IMR-90 (cell line): ENCODE data around the gene SH2B3. TPM values are rescaled to one million over a fixed set of nuclear protein-coding genes. Genes with fewer than 3 reads are reported as not detected.

ENCODE experiments used
- ATAC-seq: fragments of 200-7000 bp; cut with Tn5 transposase; 2 replicates; pipeline ENCODE4 v1.9.1; 2020; ENCODE audit warnings: low read depth, mild to moderate bottlenecking, moderate library complexity
- BruUV-seq: library from RNA; stranded (reverse); fragments of 400-500 nt; replicated peaks from 2 replicates; lab custom pipeline; 2021; lab: Mats Ljungman, UMichigan
- CTCF ChIA-PET: fragments of 300-600 bp; formaldehyde crosslinking; extraction: SDS; loops from one replicate; lab custom pipeline; 2021; ENCODE audit warnings: antibody characterized with exemption; lab: Yijun Ruan, JAX
- POLR2A ChIA-PET: fragments of 300-600 bp; sonication (Branson Sonifier 250); formaldehyde crosslinking; loops from one replicate; lab custom pipeline; 2022; ENCODE audit warnings: antibody characterized with exemption; ENCODE audit not compliant: unreplicated experiment; lab: Charles Lee
- DNase-seq: peaks from one replicate; pipeline ENCODE4 v3.0.0; 2013
- H2AFZ ChIP-seq: replicated peaks from 2 replicates; pipeline ENCODE3; 2013; ENCODE audit warnings: low read length, mild to moderate bottlenecking; ENCODE audit not compliant: poor library complexity
- H2AK5ac ChIP-seq: 2 replicates; pipeline ENCODE4 v1.6.1; 2013; ENCODE audit warnings: low read depth, low read length, inconsistent platforms
- H2AK9ac ChIP-seq: replicated peaks from 2 replicates; pipeline ENCODE3; 2013; ENCODE audit warnings: mild to moderate bottlenecking, low read depth, low read length, moderate library complexity; ENCODE audit not compliant: poor library complexity
- H2BK120ac ChIP-seq: 2 replicates; pipeline ENCODE4 v1.6.1; 2013; ENCODE audit warnings: low read depth, low read length, inconsistent platforms
- H2BK15ac ChIP-seq: 3 replicates; pipeline ENCODE4 v1.6.1; 2013; ENCODE audit warnings: low read depth, low read length, inconsistent platforms
- H2BK20ac ChIP-seq: 2 replicates; pipeline ENCODE4 v1.6.1; 2013; ENCODE audit warnings: low read depth, mild to moderate bottlenecking, inconsistent platforms, low read length, moderate library complexity
- H2BK5ac ChIP-seq: 2 replicates; pipeline ENCODE4 v1.6.1; 2013; ENCODE audit warnings: mild to moderate bottlenecking, low read depth, low read length, inconsistent platforms; ENCODE audit not compliant: poor library complexity, severe bottlenecking
- H3K14ac ChIP-seq: replicated peaks from 2 replicates; pipeline ENCODE4 v1.6.1; 2013; ENCODE audit warnings: low read depth, low read length, inconsistent platforms
- H3K18ac ChIP-seq: 2 replicates; pipeline ENCODE4 v1.6.1; 2013; ENCODE audit warnings: low read depth, low read length, control low read depth
- H3K23ac ChIP-seq: 2 replicates; pipeline ENCODE4 v1.6.1; 2013; ENCODE audit warnings: low read depth, low read length, inconsistent platforms
- H3K27ac ChIP-seq: 2 replicates; pipeline ENCODE4 v1.5.1; 2013; ENCODE audit warnings: mild to moderate bottlenecking, control low read depth, low read length; ENCODE audit not compliant: insufficient read depth
- H3K27me3 ChIP-seq: 2 replicates; pipeline ENCODE4 v1.6.1; 2013; ENCODE audit warnings: low read length; ENCODE audit not compliant: control insufficient read depth, insufficient read depth
- H3K36me3 ChIP-seq: 2 replicates; pipeline ENCODE4 v1.6.1; 2013; ENCODE audit warnings: low read length, mixed read lengths; ENCODE audit not compliant: control insufficient read depth, insufficient read depth
- H3K4ac ChIP-seq: 2 replicates; pipeline ENCODE4 v1.6.1; 2013; ENCODE audit warnings: low read depth, low read length, inconsistent platforms
- H3K4me1 ChIP-seq: 2 replicates; pipeline ENCODE4 v1.6.1; 2013; ENCODE audit warnings: low read length, mixed read lengths; ENCODE audit not compliant: control insufficient read depth, insufficient read depth
- H3K4me2 ChIP-seq: 2 replicates; pipeline ENCODE4 v1.6.1; 2013; ENCODE audit warnings: low read depth, mild to moderate bottlenecking, control low read depth, low read length, moderate library complexity
- H3K4me3 ChIP-seq: 2 replicates; pipeline ENCODE4 v1.5.1; 2013; ENCODE audit warnings: low read depth, mild to moderate bottlenecking, control low read depth, low read length, moderate library complexity; ENCODE audit not compliant: insufficient read depth
- H3K56ac ChIP-seq: 2 replicates; pipeline ENCODE4 v1.6.1; 2013; ENCODE audit warnings: low read length, inconsistent platforms; ENCODE audit not compliant: insufficient read depth; ENCODE audit errors: extremely low read depth
- H3K79me1 ChIP-seq, 2 experiments: 2 replicates each; pipeline ENCODE4 v1.6.1; 2013; ENCODE audit warnings: low read length in 2 of 2, inconsistent platforms in 1 of 2, low read depth in 1 of 2
- H3K9ac ChIP-seq: 2 replicates; pipeline ENCODE4 v1.6.1; 2013; ENCODE audit warnings: low read depth, low read length, control low read depth
- H3K9me1 ChIP-seq: 2 replicates; pipeline ENCODE4 v1.6.1; 2013; ENCODE audit warnings: low read length, inconsistent platforms; ENCODE audit not compliant: insufficient read depth
- H3K9me3 ChIP-seq: 2 replicates; pipeline ENCODE4 v1.6.1; 2013; ENCODE audit warnings: low read length; ENCODE audit not compliant: control insufficient read depth, insufficient read depth
- H4K20me1 ChIP-seq: 2 replicates; pipeline ENCODE4 v1.6.1; 2013; ENCODE audit warnings: low read length, inconsistent platforms; ENCODE audit not compliant: insufficient read depth
- H4K5ac ChIP-seq: 2 replicates; pipeline ENCODE4 v1.6.1; 2013; ENCODE audit warnings: mild to moderate bottlenecking, low read depth, low read length, control low read depth
- H4K8ac ChIP-seq, 2 experiments: 2 replicates each; pipeline ENCODE4 v1.6.1; 2013; ENCODE audit warnings: low read depth in 2 of 2, low read length in 2 of 2, control low read depth in 1 of 2, inconsistent platforms in 1 of 2
- H4K91ac ChIP-seq: 2 replicates; pipeline ENCODE4 v1.6.1; 2013; ENCODE audit warnings: low read depth, low read length, inconsistent platforms; ENCODE audit not compliant: insufficient read depth
- FOS ChIP-seq: fragments of 150-350 bp; IDR thresholded peaks from 2 replicates; pipeline ENCODE4 v1.6.1; 2016; ENCODE audit warnings: low read depth, low read length
- MAFK ChIP-seq: IDR thresholded peaks from 2 replicates; pipeline ENCODE4 v1.6.1; 2012; ENCODE audit warnings: low read depth, low read length, improper control_type of control experiment
- MAZ ChIP-seq: IDR thresholded peaks from 2 replicates; pipeline ENCODE4 v1.6.1; 2012; ENCODE audit warnings: low read depth, mild to moderate bottlenecking, low read length, improper control_type of control experiment, moderate library complexity, borderline replicate concordance
- NFE2L2 ChIP-seq: fragments of 150-350 bp; IDR thresholded peaks from 2 replicates; pipeline ENCODE4 v1.6.1; 2016; ENCODE audit warnings: low read depth, mild to moderate bottlenecking, low read length
- RAD21 ChIP-seq: IDR thresholded peaks from 2 replicates; pipeline ENCODE4 v1.6.1; 2012; ENCODE audit warnings: low read length, improper control_type of control experiment
- RCOR1 ChIP-seq: IDR thresholded peaks from 2 replicates; pipeline ENCODE4 v1.6.1; 2012; ENCODE audit warnings: mild to moderate bottlenecking, low read length, improper control_type of control experiment; ENCODE audit not compliant: insufficient replicate concordance
- RFX5 ChIP-seq: IDR thresholded peaks from 2 replicates; pipeline ENCODE4 v1.8.0; 2012; ENCODE audit warnings: low read depth, mild to moderate bottlenecking, low read length, moderate library complexity
- WGBS, 2 experiments: methylation state at CpG; one replicate each; pipeline versions ENCODE4 v1.1.5 to v1.1.7; 2013; ENCODE audit warnings: missing lambda C conversion rate in 2 of 2; ENCODE audit not compliant: insufficient read length in 1 of 2; ENCODE audit errors: extremely low coverage in 2 of 2; 5-methylcytosine and 5-hydroxymethylcytosine counted together
- dilution Hi-C: fragments of 300-500 bp; cut with HindIII; formaldehyde crosslinking; loops from one replicate; pipeline ENCODE4 v1.14.3; 2018; ENCODE audit warnings: low sequenced_read_pairs; ENCODE audit not compliant: unreplicated experiment
- in situ Hi-C: fragments of 300-500 bp; cut with MboI; formaldehyde crosslinking; loops from 3 replicates; pipeline ENCODE4 v1.14.3; 2019; ENCODE audit warnings: low sequenced_read_pairs, inconsistent platforms, mixed read lengths
- intact Hi-C: fragments of 100-400 bp; cut with micrococcal nuclease; formaldehyde crosslinking; loops from 2 replicates; pipeline ENCODE4 v1.10.0; 2022
- polyA plus RNA-seq, 3 experiments: library from polyadenylated mRNA; depleted of rRNA; stranded (reverse); fragments of >200 nt; gene quantifications; 2 replicates each; pipeline ENCODE4 v1.2.3, GENCODE V29; 2012; ENCODE audit warnings: low replicate concordance in 1 of 3
- total RNA-seq: library from RNA; depleted of rRNA; stranded (reverse); fragments of >200 nt; gene quantifications from 2 replicates; pipeline ENCODE4 v1.2.3, GENCODE V29; 2012
- TF ChIP-seq, protein P1 (sequence below): fragments of 150-350 bp; IDR thresholded peaks from 2 replicates; pipeline ENCODE4 v1.6.1; 2017; ENCODE audit warnings: mild to moderate bottlenecking, antibody characterized with exemption, low read length, low read depth
- TF ChIP-seq, protein P2 (sequence below): conservative IDR thresholded peaks from 2 replicates; pipeline ENCODE4 v1.5.1; 2012; ENCODE audit warnings: mild to moderate bottlenecking, low read depth, low read length, improper control_type of control experiment
- TF ChIP-seq, protein P3 (sequence below): fragments of 150-350 bp; IDR thresholded peaks from 2 replicates; pipeline ENCODE4 v1.6.1; 2016; ENCODE audit warnings: low read depth, mild to moderate bottlenecking, low read length, moderate library complexity, borderline replicate concordance

The SH2B3 gene
- total and polyA plus RNA-seq, 2 of the 4 experiments (the other 2 are of a cell fraction): 9.3 to 20.2 TPM

DNA sequence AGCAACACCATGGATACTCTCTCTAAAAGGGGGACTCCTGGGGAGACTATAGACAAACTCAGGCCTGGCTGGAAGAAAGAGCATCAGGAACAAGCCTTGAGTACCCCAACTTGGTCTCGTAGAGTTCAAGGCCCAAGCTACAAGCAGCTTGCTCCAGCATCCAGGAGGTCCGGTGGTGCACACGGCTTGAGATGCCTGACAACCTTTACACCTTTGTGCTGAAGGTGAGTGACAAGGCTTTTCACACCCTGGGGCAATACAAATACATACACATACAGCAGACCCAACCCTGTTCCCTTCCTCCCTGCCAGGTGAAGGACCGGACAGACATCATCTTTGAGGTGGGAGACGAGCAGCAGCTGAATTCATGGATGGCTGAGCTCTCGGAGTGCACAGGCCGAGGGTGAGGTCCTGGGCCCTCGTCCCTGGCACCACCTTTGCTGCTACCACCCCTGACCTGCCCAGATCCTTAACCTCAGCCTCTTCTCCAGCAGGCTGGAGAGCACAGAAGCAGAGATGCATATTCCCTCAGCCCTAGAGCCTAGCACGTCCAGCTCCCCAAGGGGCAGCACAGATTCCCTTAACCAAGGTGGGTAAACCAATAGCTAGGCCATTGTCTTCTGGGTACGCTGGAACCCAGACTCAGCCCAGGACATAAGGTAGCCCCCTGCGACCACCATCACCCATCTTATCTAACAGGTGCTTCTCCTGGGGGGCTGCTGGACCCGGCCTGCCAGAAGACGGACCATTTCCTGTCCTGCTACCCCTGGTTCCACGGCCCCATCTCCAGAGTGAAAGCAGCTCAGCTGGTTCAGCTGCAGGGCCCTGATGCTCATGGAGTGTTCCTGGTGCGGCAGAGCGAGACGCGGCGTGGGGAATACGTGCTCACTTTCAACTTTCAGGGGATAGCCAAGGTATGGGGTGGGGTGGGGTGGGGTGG is 41.2 kb downstream of the SH2B3 start (continued):
- TF ChIP-seq RFX5 (no peak), FOS (no peak)

DNA sequence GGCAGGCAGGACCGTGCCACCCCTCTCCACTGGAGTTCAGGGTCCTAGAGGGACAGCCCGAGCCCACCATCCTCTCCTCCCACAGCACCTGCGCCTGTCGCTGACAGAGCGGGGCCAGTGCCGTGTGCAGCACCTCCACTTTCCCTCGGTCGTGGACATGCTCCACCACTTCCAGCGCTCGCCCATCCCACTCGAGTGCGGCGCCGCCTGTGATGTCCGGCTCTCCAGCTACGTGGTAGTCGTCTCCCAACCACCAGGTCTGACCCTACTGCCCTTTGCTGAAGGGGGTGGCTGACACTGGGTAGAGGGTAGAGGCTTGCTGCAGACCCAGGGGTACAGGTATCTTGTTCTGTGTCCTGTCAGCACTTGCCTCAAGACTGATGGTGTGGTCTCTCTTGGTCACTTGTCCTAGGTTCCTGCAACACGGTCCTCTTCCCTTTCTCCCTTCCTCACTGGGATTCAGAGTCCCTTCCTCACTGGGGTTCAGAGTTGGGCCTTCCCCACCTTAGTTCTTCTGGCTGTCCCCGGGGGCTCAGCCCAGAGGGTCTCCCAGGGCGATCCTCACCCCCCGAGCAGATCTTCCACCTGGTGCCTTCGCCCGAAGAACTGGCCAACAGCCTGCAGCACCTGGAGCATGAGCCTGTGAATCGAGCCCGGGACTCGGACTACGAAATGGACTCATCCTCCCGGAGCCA is 42.0 kb downstream of the SH2B3 start:
- intact Hi-C loops (no loop called here), dilution Hi-C loops (no loop called here), in situ Hi-C loops (no loop called here)
- CTCF ChIA-PET: interaction anchor here (5.0 kb wide), 1 partner anchor 51 kb away, joined by 63 read pairs; no protein-coding TSS in a partner anchor
- no peak overlapping the region for H2AK5ac ChIP-seq
- H2AFZ ChIP-seq: no peak overlapping the region
- H3K56ac ChIP-seq: no peak overlapping the region
- H3K4ac ChIP-seq: no peak overlapping the region
- H2AK9ac ChIP-seq: no peak overlapping the region
- no peak overlapping the region for H3K14ac ChIP-seq
- H2BK20ac ChIP-seq: no peak overlapping the region
- H2BK5ac ChIP-seq: no peak overlapping the region
- no peak overlapping the region for H4K8ac ChIP-seq
- no peak overlapping the region for H3K9ac ChIP-seq
- 94% methylated on average over 8 of the region's 28 CpGs; no CpG with 5 or more reads in 1 of the 2 experiments for WGBS, 2 experiments
- no peaks in the 10 kb centered on the region for H3K9me3 ChIP-seq
- no peak overlapping the region for H2BK15ac ChIP-seq
- no peak overlapping the region for H3K27ac ChIP-seq
- H3K27me3 ChIP-seq: no peaks in the 10 kb centered on the region
- ATAC-seq: no peak
- peaks cover 6% of the 10 kb centered on the region for H3K9me1 ChIP-seq
- peaks cover 14 to 74% of the 10 kb centered on the region in 2 experiments for H3K79me1 ChIP-seq
- peaks cover 16% of the 10 kb centered on the region for H3K4me1 ChIP-seq
- no peak overlapping the region for H4K91ac ChIP-seq
- no peak overlapping the region for H3K23ac ChIP-seq
- H4K5ac ChIP-seq: no peak overlapping the region
- no peak overlapping the region for H2BK120ac ChIP-seq
- H3K18ac ChIP-seq: no peak overlapping the region
- POLR2A ChIA-PET: no interaction called here
- no peak overlapping the region for H3K4me3 ChIP-seq
- H3K36me3 ChIP-seq: peaks cover 73% of the 10 kb centered on the region
- H3K4me2 ChIP-seq: no peak overlapping the region
- H4K20me1 ChIP-seq: peaks cover 55% of the 10 kb centered on the region
- no peak for DNase-seq
- no TSS peak for BruUV-seq
- TF ChIP-seq MAFK (no peak), FOS (no peak), NFE2L2 (no peak), MAZ (no peak), RAD21 (no peak), RCOR1 (no peak), RFX5 (no peak)
- TF ChIP-seq, protein P1, sequence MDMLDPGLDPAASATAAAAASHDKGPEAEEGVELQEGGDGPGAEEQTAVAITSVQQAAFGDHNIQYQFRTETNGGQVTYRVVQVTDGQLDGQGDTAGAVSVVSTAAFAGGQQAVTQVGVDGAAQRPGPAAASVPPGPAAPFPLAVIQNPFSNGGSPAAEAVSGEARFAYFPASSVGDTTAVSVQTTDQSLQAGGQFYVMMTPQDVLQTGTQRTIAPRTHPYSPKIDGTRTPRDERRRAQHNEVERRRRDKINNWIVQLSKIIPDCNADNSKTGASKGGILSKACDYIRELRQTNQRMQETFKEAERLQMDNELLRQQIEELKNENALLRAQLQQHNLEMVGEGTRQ: no peak
- TF ChIP-seq, protein P2, sequence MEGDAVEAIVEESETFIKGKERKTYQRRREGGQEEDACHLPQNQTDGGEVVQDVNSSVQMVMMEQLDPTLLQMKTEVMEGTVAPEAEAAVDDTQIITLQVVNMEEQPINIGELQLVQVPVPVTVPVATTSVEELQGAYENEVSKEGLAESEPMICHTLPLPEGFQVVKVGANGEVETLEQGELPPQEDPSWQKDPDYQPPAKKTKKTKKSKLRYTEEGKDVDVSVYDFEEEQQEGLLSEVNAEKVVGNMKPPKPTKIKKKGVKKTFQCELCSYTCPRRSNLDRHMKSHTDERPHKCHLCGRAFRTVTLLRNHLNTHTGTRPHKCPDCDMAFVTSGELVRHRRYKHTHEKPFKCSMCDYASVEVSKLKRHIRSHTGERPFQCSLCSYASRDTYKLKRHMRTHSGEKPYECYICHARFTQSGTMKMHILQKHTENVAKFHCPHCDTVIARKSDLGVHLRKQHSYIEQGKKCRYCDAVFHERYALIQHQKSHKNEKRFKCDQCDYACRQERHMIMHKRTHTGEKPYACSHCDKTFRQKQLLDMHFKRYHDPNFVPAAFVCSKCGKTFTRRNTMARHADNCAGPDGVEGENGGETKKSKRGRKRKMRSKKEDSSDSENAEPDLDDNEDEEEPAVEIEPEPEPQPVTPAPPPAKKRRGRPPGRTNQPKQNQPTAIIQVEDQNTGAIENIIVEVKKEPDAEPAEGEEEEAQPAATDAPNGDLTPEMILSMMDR: no peak
- TF ChIP-seq, protein P3, sequence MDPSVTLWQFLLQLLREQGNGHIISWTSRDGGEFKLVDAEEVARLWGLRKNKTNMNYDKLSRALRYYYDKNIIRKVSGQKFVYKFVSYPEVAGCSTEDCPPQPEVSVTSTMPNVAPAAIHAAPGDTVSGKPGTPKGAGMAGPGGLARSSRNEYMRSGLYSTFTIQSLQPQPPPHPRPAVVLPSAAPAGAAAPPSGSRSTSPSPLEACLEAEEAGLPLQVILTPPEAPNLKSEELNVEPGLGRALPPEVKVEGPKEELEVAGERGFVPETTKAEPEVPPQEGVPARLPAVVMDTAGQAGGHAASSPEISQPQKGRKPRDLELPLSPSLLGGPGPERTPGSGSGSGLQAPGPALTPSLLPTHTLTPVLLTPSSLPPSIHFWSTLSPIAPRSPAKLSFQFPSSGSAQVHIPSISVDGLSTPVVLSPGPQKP: no peak
